ENCODE results near the gene JOSD2.
"Not testable (repeated sequence)": the region's sequence is repeated elsewhere in the genome, so short reads cannot be mapped to it uniquely, and the experiment has no call there.

The JOSD2 gene

DNA sequence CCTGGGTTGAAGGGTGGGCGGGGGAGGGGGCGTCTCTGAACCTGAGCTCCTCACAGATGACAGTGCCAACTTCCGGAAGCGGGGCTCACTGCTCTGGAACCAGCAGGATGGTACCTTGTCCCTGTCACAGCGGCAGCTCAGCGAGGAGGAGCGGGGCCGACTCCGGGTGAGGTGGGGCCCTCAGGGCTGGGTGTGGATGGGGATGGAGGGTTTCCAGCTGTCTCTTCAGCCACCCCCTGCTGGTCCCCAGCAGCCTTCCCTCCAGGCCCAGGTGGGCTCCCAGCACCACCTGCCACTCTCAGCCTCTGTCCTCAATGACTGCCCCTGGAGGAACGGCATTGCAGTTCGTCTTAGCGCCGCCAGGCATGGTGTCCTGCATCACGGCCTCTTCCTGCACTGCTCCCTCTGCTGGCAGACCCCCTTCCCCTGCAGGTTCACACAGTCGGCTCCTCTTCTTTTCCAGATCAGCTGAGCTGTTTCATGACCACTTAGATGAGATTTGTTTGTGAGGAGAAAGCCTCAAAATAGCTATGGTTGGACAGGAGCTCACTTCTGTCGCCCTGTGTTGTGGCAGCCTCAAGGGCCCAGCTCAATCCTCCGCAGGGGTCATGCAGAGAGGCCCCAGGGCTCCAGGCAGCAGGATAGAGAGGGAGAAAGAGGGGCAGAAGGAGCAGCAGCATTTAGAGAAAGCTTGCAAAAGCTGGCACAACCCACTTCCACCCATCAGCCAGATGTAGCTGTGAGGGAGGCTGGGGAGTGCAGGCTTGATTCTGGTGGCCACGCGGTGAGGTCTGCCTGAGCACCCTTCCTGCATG, 31.9 kb downstream of the JOSD2 start:
- no peak for DNase-seq (ENCODE audit: extremely low read depth in 1 of 2, low read depth in 1 of 2)

DNA sequence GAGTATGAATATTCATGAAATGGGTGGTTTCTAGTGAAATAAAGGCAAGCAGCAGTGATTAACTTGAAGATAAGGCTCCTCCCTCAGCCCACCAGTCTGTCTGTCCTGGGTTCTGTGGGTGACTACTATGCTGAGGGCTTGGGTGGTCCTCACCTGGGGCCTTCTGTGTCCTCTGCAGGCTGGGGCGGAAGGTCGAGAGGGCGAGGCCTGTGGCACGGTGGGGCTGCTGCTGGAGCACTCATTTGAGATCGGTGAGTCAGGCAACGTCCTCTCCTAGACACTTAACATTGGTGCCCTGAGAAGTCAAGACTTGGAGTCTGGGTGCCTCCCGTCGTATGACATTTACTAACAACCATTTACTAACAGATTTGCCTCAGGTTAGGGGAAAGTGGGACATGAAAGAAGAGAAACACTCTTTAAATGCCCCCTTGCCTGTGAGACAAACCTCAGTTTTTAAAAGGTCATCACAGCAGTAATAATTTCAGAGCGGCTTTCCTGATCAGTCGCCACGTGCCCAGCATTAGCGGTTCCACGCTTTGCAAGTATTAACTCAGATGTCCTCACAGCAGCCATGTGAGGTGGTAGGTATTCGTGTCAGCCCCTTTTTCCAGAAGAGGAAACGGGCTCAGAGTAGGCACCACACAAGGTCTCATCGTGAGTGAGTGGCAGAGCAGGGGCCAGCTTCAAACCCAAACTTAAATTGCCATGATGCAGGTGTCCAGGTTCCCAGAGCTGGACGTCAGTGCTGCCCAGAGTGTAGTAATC, 33.1 kb downstream of the JOSD2 start:
- DNase-seq (ENCODE audit: extremely low read depth in 1 of 2, low read depth in 1 of 2) = no peak

DNA sequence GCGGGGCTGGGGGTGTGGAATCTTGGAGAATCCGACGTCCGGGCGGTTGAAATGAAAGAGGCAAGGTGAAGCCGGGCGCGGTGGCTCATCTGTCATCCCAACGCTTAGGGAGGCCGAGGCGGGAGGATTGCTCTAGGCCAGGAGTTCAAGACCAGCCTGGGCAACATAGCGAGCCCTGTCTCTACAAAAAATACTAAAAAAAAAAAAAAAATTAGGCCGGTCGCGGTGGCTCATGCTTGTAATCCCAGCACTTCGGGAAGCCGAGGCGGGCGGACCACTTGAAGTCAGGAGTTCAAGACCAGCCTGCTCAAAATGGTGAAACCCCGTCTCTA, 34.1 kb downstream of the JOSD2 start:
- no peak for DNase-seq (ENCODE audit: extremely low read depth in 1 of 2, low read depth in 1 of 2)

DNA sequence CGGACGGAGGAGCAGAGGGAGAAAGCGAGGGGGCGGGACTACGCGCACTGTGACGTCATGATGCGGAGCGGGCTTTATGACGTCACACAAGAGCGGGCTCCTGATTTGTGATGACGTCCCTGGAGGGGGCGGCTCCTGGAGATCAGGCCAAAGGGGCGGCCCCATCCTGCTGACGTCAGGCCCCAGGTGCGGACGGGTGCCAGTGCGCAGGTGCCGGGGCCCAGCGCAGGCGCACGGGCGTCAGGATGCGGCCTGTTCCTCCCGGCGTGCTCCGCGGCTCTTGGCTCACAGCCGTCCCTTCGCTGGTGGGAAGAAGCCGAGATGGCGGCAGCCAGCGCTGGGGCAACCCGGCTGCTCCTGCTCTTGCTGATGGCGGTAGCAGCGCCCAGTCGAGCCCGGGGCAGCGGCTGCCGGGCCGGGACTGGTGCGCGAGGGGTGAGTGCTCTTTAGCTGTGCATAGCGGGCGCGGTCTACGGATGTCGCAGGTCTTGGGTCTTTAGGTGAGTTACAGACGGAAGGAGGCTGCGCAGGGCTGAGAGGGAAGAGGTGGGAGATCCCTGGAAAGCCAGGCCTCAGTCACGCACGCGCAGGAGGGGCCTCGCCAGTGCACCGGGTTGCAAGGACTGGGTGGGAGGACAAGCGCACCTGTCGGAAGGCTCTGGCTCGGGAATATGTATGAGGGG, 34.6 kb downstream of the JOSD2 start, which contains the start of the genes EMC10 and GARIN5A:
Gene EMC10, plus strand, starts transcription at position 284 of the 683 bp plus-strand sequence. Its CDS starts 38 bp downstream, at position 322.
Gene GARIN5A, minus strand, starts transcription at position 625 of the 683 bp plus-strand sequence. Its CDS starts 460 bp downstream, at position 165.
- peak; percentile 83 to 86 for DNase-seq (ENCODE audit: extremely low read depth in 1 of 2, low read depth in 1 of 2)

DNA sequence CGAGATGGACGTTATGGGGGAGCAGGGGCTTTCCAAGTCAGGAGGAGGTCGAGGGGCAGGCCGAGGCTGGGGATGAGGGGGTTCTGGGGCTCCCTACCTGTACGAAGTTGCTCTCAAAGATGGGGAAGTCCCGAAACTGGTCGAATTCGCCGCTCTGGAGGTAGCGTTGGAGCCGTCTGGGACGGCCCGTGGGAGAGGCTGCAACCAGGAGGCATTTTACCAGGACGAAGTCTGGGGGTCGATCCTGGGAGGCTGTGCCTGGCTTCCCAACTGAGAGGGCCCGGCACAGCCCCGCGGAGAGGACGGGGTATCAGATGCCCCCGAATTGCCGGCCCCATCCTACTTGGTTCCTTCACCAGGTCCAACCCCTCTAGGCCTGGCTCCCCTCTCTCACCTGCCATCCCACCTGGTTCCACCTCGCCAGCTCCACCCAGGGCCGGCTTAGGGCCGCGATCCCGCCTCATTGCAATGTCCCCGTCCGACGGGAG, 35.2 kb downstream of the JOSD2 start:
- DNase-seq (ENCODE audit: extremely low read depth in 1 of 2, low read depth in 1 of 2) = no peak

DNA sequence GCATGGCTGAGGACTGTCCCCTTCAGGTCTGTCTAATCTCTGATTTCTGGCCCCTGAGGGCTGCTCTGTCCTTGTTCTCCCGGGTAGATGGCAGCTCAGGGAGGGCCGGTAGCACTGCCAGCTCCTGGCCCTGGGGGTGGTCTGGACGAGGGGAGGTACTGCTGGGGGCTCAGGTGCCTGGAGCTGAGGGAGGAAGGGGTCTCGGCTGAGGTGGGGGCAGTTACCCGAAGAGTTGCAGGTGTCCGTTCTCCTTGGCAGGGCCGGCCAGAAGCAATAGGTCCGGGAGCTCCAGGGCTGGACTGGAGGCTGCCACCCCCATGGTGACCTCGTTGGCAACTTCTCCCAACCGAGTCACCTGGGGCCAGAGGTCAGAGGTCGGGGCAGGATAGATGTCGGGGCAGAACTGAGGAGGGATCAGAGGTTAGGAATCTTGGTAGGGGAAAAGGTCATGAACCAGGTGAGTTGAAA, 35.9 kb downstream of the JOSD2 start:
- no peak for DNase-seq (ENCODE audit: extremely low read depth in 1 of 2, low read depth in 1 of 2)

- DNase-seq (ENCODE audit: extremely low read depth in 1 of 2, low read depth in 1 of 2) = not testable (repeated sequence)
Measured at GRCh38 chr19:50473336-50473735, 37.7 kb downstream of the JOSD2 start.

GRCh38 chr19:50468818-50469217, 42.2 kb downstream of the JOSD2 start:
- DNase-seq (ENCODE audit: extremely low read depth in 1 of 2, low read depth in 1 of 2) = no peak

- DNase-seq (ENCODE audit: extremely low read depth in 1 of 2, low read depth in 1 of 2) = no peak
Measured at GRCh38 chr19:50467566-50467965, 43.4 kb downstream of the JOSD2 start.

- DNase-seq (ENCODE audit: extremely low read depth in 1 of 2, low read depth in 1 of 2) = no peak
Measured at GRCh38 chr19:50466706-50467039, 44.3 kb downstream of the JOSD2 start.

DNA sequence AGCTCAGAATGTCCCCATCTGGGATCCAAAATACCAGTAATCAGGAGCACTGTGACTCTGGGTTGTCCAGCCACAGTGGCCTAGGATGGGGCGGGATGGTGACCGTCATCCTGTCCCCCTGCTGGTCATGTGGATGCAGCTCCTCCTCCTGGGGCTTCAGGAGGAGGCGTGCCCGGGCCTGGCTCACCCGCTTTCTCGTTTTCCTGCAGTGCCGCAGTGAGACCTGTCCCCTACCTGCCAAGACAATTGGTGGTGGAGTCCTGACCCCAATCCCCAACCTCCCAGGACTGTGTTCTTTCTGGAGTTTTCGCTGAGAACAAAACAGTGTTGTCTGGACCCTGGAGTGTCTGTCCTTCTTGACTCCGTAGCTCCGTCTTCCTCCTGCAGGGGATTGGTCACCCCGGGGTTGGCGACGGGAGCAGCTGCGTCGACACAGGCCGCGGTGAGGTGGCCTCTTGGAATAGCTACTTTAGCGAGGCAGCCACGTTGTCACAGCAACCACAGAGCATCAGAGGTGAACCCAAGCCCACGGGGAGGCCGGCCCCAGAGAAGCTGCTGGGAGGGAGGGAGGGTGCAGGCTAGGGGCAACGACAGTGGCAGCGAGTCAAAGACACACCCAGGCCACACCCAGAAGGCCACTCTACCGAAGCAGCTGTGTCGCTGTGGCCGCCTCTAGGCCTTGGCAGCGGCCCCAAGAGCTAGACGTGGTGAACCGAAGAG, 44.8 kb downstream of the JOSD2 start:
- no peak for DNase-seq (ENCODE audit: extremely low read depth in 1 of 2, low read depth in 1 of 2)

GRCh38 chr19:50465000-50465399, 46.0 kb downstream of the JOSD2 start:
- DNase-seq (ENCODE audit: extremely low read depth in 1 of 2, low read depth in 1 of 2) = no peak

DNA sequence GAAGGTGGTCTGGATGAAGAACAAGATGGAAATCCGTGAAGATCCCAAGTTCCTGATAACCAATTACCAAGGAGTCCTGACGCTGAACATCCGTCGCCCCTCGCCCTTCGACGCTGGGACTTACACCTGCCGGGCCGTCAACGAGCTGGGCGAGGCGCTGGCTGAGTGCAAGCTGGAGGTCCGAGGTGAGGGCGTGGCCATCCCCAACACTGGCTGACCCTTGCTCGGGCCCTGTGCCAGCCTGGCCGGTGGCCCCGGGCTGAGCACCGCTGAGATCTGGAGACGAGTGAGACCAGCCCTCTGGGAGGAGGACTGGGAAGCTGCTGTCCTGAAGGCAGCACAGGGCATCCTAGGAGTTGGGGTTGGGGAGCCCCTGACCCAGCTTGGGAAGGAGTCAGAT, 46.6 kb downstream of the JOSD2 start:
- DNase-seq (ENCODE audit: extremely low read depth in 1 of 2, low read depth in 1 of 2) = no peak

GRCh38 chr19:50462970-50463369, 48.0 kb downstream of the JOSD2 start:
- DNase-seq (ENCODE audit: extremely low read depth in 1 of 2, low read depth in 1 of 2) = no peak

- peak in 1 of 2 donors; percentile 28 for DNase-seq (ENCODE audit: extremely low read depth in 1 of 2, low read depth in 1 of 2)
Measured at GRCh38 chr19:50461066-50461875, 49.7 kb downstream of the JOSD2 start.

DNA sequence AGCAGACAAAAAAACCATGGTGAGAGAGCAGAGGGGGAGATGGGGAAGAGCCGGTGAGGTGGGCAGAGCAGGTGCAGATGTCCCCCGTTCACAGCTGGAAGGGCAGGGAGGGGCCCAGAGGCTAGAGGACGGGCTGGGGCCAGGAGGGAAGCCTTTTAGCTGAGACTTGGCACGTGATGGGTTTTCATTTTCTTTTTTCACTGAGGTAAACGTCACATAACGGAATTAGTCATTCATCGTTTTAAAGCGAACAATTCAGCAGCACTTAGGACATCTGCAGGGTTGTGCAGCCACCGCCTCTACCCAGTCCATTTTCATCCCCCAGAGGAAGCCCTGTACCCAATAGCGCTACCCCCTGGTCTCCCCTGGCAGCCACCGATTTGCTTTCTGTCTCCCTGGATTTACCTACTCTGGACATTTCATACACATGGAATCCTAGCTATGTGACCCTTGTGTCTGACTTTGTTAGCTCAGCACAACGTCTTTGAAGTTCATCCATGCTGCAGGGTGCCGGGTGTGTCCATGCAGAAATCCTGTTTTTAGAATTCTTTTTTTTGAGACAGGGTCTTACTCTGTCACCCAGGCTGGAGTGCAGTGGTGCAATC, 50.7 kb downstream of the JOSD2 start:
- DNase-seq (ENCODE audit: extremely low read depth in 1 of 2, low read depth in 1 of 2) = no peak

DNA sequence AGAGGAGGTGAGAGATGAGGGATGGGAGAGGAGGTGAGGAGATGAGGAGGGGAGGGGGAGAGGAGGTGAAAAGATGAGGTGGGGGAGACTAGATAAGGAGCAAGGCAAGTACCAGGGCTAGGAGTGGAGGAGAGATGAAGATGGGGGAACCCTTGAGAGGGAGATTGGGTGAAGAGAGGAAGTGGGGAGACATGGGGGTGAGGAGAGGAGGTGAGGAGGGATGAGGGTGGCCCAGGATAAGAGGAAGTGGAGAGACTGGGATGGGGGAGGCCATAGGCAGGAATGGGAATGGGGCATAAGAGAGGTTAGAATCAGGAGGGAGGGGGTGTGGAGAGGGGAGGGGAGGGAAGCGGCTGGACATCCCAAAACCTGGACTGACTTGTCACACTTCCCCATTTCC, 51.4 kb downstream of the JOSD2 start:
- DNase-seq (ENCODE audit: extremely low read depth in 1 of 2, low read depth in 1 of 2) = no peak

DNA sequence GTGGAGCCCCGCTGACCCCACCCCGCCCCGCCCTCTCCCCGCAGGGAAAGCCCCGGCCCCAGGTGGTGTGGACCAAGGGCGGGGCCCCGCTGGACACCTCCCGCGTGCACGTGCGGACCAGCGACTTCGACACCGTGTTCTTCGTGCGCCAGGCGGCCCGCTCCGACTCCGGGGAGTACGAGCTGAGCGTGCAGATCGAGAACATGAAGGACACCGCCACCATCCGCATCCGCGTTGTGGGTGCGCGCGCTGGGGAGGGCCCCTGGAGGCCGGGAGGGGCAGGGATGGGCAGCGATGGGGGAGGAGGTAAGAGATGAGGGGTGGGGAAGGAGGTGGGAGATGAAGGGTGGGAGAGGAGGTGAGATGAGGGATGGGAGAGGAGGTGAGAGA, 51.9 kb downstream of the JOSD2 start:
- DNase-seq (ENCODE audit: extremely low read depth in 1 of 2, low read depth in 1 of 2) = no peak

DNA sequence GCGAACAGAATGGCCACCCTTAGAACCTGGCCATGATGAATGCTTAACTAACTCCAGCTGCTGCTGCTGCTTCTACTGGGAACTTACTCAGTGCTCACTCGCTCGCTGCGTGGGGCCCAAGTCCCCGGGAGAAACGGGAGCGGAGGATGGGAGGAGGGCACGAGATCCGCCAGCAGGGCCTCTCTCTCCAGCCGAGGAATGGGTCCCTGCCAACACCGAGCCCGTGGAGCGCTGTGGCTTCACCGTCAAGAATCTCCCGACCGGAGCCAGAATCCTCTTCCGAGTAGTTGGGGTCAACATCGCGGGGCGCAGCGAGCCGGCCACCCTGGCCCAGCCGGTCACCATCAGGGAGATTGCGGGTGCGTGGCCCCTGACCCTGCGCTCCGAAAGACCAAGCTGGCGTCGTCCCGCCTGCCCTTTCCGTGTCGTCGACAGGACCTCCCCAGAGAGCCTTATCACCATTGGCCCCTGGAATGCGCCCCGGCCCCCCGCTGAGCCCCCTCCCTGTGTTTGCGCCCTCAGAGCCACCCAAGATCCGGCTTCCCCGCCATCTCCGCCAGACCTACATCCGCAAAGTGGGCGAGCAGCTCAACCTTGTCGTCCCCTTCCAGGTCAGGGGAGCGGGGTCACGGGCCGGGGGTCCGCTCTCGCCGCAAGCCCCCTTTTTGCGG, 52.5 kb downstream of the JOSD2 start:
- no peak for DNase-seq (ENCODE audit: extremely low read depth in 1 of 2, low read depth in 1 of 2)

Data from activated CD8-positive, alpha-beta memory T cell treated with anti-CD3 and anti-CD28 coated beads for 1 hour (primary cell).